Spleen (tissue), 7 donors: ENCODE data around the gene RBFOX1.

Experiments used
- POLR2A ChIP-seq, 3 donors: fragments of 450-650 bp; IDR thresholded peaks; one replicate each; pipeline ENCODE4 v1.5.1; 2017; ENCODE audit warnings: antibody characterized with exemption in 3 of 3, mild to moderate bottlenecking in 1 of 3
- TF ChIP-seq, protein P1 (sequence below), 11 experiments: fragments of 200-600 bp in 7 of 11; fragments of 450-650 bp in 4 of 11; sonication (generic) in 4 of 11; IDR thresholded peaks in 8 of 11; conservative IDR thresholded peaks in 3 of 11; 1 replicate in 7 of 11; 2 replicates in 4 of 11; pipeline versions ENCODE4 v1.4.0 to v1.8.0; 2016 to 2021; ENCODE audit warnings: antibody characterized with exemption in 11 of 11, inconsistent platforms in 4 of 11, mild to moderate bottlenecking in 1 of 11
- donor health status: DM: no; HTN: no; CAD: no; lungs with moderate emphysema.
- donor health status: DM: no; HTN: no; CAD: no.
- donor health status: DM: no; HTN: no; CAD: no.

DNA sequence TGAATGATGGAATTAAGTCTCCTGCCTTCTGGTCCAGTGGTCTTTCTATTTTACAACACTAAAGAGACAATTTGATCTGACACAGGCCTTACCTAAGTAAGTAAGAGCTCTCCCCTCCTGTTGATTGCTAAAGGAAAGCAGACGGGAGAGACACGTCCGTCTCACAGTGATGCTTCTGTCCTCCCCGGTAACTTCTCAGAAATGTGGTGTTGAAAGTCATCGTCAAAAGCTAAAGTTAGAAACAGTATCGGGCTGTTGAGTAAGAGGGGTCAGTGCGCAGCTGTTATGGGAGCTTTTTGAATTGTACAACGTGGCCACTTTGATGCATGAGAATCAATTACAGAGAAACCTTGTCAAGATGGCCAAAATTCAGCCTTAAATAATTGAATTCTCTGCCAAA, 1.9 kb upstream of the RBFOX1 start:
- TF ChIP-seq POLR2A (IDR thresholded peaks at IDR 0.05): no peak
- TF ChIP-seq, protein P1, sequence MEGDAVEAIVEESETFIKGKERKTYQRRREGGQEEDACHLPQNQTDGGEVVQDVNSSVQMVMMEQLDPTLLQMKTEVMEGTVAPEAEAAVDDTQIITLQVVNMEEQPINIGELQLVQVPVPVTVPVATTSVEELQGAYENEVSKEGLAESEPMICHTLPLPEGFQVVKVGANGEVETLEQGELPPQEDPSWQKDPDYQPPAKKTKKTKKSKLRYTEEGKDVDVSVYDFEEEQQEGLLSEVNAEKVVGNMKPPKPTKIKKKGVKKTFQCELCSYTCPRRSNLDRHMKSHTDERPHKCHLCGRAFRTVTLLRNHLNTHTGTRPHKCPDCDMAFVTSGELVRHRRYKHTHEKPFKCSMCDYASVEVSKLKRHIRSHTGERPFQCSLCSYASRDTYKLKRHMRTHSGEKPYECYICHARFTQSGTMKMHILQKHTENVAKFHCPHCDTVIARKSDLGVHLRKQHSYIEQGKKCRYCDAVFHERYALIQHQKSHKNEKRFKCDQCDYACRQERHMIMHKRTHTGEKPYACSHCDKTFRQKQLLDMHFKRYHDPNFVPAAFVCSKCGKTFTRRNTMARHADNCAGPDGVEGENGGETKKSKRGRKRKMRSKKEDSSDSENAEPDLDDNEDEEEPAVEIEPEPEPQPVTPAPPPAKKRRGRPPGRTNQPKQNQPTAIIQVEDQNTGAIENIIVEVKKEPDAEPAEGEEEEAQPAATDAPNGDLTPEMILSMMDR (IDR thresholded peaks at IDR 0.05 in 8 of 11, conservative IDR thresholded peaks at IDR 0.05 in 3 of 11): no peak
